ENCODE data around the gene PKIB.
"Not testable (repeated sequence)": the region's sequence is repeated elsewhere in the genome, so short reads cannot be mapped to it uniquely, and the experiment has no call there.

Gene PKIB
- 0 to 0.30 (median 0.04) reads per million in 4 donors for total RNA-seq

DNA sequence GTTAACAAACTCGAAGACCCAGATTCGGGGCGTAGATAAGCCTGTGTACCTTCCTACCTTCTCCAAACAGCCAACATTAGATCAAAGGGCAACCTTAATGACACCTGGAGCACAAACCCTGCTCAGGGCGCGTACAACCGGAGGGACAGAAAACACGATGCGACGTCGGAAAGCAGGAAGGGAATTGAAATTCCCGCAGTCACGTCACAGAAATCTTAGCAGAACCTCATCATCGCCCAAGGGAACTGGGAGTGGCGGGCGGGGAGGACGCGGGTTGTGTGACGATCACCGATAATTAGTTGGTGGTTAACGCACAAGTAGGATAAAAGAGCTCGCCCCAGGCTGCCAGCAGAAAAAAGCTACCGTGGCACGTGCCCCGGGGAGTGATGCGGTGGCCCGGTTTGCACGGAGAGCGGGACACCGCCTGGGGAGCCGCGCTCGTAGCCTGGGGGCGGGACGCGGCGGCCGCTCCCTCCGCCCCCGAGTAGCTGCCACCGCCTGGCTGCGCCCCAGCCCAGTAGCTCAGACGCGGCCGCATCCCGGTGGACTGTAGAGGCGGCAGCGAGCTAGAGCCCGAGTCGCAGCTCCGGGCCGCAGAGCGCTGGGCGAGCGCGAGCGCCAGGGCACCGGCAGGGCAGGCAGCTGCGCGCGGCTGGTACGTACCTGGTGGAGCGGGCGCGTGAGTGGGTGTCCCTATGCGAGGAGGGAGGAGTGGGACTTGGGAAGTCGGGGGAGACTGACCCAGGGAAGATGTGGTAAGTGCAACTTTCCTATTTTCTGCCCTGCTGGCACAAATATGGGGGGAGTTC lies at the start of gene PKIB:
Gene PKIB, plus strand, starts transcription at position 525 of the 809 bp plus-strand sequence. CDS start 107,390 bp downstream, outside the sequence.
- DNase-seq, result peak in 4 of 5 donors; percentile 6 to 51 (median 16)

DNA sequence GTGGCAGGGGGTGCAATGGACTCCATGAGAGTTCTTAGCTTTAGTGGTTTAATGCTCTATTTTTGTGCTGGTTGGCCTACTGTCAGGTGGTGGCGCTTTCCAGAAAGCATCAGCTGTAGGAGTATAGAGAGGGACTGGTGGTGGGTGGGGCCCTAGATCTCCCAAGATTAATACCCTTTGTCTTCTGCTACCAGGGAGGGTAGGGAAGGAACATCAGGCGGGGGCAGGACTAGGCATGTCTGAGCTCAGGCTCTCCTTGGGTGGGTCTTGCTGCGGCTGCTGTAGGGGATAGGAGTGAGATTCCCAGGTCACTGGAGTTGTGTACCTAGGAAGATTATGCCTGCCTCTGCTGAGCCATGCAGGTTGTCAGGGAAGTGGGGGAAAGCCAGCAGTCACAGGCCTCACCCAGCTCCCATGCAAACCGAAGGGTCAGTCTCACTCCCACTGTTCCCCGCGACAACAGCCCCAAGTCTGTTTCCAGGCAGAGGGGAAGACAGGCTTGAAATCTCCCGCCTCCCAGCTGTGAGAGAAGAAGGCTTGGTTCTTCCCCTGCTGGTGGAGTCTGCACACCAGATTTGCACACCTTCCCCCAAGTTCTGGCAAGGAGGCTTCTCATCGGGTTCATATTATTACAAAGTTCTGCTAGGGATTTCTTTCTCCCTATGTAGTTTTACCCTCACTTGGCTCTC lies 46.7 kb upstream of the PKIB start:
- no peak for DNase-seq

- no peak for DNase-seq
Measured at GRCh38 chr6:122564230-122564629, 46.0 kb upstream of the PKIB start.

DNA sequence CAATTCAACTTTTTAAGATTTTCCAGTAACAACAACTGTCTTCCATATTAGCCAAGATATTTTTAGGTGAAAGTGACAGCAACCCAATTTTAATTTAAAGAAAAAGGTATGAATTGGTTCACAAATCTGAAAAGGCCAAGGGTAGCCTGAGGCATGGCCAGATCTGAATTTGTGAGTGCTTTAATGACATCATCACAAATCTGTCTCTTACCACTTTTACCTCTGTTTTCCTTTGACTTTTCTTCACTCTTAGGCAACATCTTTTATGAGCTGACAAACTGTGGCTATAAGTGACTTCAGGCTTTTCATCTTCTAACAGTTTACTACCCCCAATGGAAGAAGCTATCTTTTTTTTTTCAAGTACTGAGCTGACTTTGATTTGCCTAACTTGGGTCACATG lies 44.5 kb upstream of the PKIB start:
- DNase-seq, result no peak

GRCh38 chr6:122567034-122567433 lies 43.2 kb upstream of the PKIB start:
- no peak for DNase-seq

DNA sequence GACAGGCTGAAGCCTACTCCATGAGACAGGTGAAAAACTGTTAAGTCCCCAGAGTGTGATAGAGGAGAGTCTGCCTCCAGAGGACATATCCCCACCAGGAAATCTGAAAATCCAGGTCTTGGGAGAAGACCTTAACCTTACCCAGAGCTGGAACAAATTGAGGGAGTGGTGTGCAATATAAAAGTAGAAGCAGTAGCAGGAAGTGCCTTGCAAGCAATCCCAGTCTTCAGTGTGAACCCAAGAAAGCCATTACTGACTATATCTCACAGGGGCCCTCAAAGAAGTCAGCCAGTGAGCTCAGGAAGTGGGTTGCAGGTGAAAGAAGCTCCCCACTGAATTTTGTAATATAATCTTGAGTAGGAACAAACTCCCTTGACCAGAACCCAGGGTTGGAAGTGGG lies 41.9 kb upstream of the PKIB start:
- DNase-seq, result no peak

GRCh38 chr6:122568797-122569221 lies 41.4 kb upstream of the PKIB start:
- no peak for DNase-seq

DNA sequence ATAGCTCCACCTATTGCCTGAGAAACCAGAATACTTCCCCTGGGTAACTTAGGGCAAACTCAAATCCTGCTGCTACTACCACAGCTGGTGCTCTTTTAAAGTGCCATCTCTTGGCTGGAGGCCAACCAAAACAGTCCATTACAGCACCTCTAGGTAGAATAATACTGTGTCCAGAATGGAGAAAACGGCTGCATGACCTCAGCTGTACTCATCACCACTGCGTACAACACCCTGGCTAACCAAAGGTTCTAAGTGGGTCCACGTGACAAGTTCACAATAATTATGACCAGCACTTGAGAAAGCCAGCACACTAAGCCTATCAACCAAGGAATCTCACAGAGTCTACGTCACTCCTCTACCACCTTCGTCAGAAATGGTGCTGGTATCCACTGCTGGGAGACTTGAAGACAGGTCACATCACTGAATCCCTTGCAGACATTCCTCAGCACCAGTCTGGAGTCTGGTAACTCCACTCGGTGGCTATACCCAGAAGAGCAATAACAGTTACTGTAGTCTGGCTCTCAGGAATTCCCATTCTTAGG lies 40.9 kb upstream of the PKIB start:
- no peak for DNase-seq

DNA sequence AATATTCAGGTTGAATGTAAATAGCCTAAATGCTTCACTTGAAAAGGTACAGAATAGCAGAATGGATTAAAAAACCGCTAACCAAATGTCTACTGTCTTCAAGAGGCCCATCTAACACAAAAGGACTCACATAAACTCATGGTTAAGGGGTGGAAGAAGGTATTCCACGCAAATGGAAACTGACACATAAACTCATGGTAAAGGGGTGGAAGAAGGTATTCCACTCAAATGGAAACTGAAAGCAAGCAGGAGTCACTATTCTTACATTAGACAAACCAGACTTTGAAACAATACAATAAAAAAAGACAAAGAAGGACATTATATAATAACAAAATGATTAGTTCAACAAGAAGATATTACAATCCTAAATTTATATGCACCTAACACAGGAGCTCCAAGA lies 38.3 kb upstream of the PKIB start:
- DNase-seq, result peak in 1 of 5 donors; percentile 0

DNA sequence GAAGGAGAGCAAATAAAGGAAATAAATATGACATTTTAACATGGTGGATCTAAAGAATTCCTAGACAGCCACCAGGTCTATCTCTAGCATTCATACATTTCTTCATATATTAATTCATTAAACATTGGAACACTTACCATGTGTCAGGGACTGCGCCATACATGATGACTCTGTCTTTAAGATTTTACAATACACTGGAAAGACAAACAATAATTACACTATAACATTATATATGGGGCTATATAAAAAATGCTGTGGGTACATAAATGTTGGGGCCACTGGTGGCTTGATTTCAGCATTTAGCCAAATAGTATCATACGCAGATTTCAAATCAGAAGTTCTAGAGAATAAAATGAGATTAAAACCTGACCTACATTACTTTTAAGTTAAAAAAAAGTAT lies 33.3 kb upstream of the PKIB start:
- DNase-seq, result no peak

DNA sequence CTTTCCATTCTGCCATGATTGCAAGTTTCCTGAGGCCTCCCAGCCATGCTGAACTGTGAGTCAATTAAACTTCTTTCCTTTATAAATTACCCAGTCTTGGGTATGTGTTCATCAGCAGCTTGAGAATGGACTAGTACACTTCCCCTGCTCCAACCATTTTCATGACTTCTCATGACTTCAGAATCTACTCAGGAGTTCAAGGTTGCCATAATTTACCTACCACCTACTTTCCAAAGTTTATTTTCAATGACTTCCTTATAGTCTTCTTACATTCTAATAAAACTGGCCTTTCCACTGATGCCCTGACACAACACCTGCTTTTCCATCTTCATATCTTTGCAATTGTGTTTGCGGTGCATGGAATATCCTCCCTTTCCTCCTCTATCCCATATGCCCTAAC lies 31.2 kb upstream of the PKIB start:
- no peak for DNase-seq

DNA sequence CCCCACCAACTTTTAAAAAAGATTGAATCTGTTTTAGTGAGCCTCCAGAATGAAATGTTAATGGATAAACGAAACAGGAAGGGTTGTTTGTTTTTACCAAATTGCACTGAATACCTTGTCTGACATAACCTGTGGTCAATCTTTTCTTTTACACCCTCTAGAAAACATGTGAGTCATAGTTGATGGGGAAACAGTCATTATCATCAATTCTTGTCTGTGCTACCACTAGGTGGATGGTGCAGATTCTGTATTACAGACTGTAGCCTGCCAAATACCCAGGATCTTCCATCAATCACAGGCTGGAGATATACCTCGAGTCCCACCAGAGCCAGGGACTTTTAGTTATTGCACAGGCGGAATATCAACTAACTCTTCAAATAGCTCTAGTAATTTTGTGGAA lies 29.5 kb upstream of the PKIB start:
- DNase-seq, result no peak

DNA sequence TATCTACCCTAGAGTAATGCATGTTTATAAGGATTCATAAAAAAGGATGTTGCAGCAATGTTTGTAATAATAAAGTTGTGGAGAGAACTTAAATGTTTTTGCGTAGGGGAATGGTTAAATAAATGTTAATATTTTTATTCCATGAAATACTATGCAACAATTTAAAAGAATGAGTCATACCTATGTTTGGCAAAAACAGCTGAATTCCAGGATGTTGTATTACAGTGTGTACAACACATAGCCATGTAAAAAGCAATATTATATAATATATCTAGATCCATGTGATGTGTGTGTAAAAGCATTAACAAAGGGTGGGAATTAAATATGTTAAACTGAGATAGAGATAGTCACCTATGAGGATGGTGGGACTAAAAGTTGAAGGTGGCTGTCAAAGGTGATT lies 21.1 kb upstream of the PKIB start:
- no peak for DNase-seq

DNA sequence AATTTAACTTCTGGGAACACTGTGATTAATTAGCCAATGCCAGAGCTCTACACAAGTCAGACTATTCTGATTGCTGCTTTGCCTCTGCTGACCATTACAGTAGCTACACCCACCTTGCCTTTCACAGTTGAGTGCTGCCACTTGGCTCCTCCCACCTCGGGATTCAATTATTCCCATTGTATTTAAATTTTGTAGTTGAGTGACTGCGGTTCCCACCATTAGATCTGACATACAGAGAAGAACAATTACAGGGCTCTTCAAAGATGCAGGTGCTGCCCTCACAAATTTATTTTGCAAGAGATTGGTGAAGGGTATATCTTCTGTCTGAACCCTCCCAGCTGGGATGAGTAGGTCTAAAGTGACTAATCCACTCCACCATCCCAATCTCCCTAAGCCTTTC lies 11.9 kb upstream of the PKIB start:
- DNase-seq, result not testable (repeated sequence)

- no peak for DNase-seq
Measured at GRCh38 chr6:122604676-122605075, 5.5 kb upstream of the PKIB start.

GRCh38 chr6:122610690-122611455 lies 668 bp downstream of the PKIB start:
- DNase-seq, result peak in 1 of 5 donors; percentile 14

DNA sequence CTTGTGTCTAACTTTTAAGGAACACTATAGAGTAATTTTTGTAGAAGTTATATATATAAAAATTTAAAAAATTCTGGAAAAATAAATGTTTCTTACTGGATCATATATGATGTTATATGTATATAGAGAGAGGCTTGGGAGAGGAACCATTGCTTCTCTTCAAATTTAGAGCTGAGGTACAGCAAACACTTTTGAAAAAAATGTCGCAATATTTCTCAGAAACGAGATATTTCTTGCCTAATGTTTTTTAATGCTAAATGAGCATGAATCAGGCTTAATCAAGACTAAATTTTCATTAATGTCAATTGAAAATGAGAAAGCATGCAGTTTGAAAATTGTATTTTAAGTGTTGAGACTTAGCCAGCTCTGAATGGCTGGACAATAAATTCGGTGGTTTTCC lies 2.6 kb downstream of the PKIB start:
- no peak for DNase-seq

- no peak for DNase-seq
Measured at GRCh38 chr6:122614303-122614702, 4.1 kb downstream of the PKIB start.

DNA sequence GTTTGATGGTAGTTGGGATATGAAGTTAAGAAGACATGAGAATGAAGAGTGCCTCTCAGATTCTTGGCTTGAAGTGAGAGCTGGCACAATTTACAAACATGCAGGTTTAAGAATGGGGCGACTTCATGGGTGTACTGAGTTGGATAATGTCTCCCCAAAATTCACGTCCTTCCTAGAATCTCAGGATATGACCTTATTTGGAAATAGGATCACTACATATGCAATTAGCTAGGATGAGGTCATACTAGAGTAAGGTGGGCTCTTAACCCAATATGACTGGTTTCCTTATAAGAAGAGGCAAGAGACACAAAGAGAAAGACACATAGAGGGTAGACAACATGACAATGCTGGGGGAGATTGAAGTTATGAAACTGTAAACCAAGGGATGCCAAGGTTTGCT lies 5.2 kb downstream of the PKIB start:
- no peak for DNase-seq

- no peak for DNase-seq
Measured at GRCh38 chr6:122616877-122617276, 6.7 kb downstream of the PKIB start.

DNA sequence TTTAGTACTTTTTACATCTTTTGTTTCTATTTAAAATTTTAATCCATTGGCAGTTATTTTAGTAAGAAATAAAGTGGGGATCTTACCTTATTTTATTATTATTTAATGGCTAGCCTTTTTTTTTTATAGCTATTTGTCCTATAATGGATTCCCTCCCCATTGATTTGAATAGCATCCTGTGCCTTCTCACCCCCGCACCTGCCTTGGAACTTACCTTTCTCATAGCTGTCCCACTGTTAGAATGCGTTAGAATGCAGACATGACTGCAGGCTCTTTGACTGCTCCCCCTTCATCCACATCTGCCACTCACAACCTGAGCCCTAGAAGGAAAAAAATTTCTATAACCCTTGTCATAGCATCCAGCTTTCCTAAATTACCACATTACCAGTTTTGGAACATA lies 9.1 kb downstream of the PKIB start:
- no peak for DNase-seq

- DNase-seq, result no peak
Measured at GRCh38 chr6:122620428-122620827, 10.2 kb downstream of the PKIB start.

- DNase-seq, result no peak
Measured at GRCh38 chr6:122620902-122621301, 10.7 kb downstream of the PKIB start.

All from T-helper 1 cell (primary cell).